ENCODE data around the gene MPC1.
"Not testable (repeated sequence)": the region's sequence is repeated elsewhere in the genome, so short reads cannot be mapped to it uniquely, and the experiment has no call there.

Gene MPC1

GRCh38 chr6:166406197-166406596 lies 23.5 kb upstream of the MPC1 start:
- H3K36me3 ChIP-seq (ENCODE audit: control insufficient read depth, insufficient read depth, low read length), result no peaks in the 10 kb centered on the region
- peaks cover 3% of the 10 kb centered on the region for H3K4me1 ChIP-seq (ENCODE audit: control insufficient read depth, insufficient read depth, low read length, poor library complexity, severe bottlenecking)
- no peak overlapping the region for H3K4me3 ChIP-seq (ENCODE audit: extremely low read depth, insufficient read depth, low read length, poor library complexity, severe bottlenecking)
- no peak overlapping the region for H3K27ac ChIP-seq (ENCODE audit: low read depth, low read length, severe bottlenecking)
- 87 to 92% methylated on average over 12 of the region's 12 CpGs for WGBS, 2 experiments (ENCODE audit: insufficient coverage in 2 of 2)
- H3K9me3 ChIP-seq (ENCODE audit: control insufficient read depth, low read length), result no peaks in the 10 kb centered on the region

- H3K4me1 ChIP-seq (ENCODE audit: control insufficient read depth, insufficient read depth, low read length, poor library complexity, severe bottlenecking), result peaks cover 3% of the 10 kb centered on the region
- H3K4me3 ChIP-seq (ENCODE audit: extremely low read depth, insufficient read depth, low read length, poor library complexity, severe bottlenecking), result no peak overlapping the region
- no peaks in the 10 kb centered on the region for H3K36me3 ChIP-seq (ENCODE audit: control insufficient read depth, insufficient read depth, low read length)
- no peaks in the 10 kb centered on the region for H3K9me3 ChIP-seq (ENCODE audit: control insufficient read depth, low read length)
- 79 to 96% methylated on average over 4 of the region's 7 CpGs for WGBS, 2 experiments (ENCODE audit: insufficient coverage in 2 of 2)
- no peak overlapping the region for H3K27ac ChIP-seq (ENCODE audit: low read depth, low read length, severe bottlenecking)
Observed at GRCh38 chr6:166405386-166405785, 22.6 kb upstream of the MPC1 start.

GRCh38 chr6:166402582-166403277 lies 20.0 kb upstream of the MPC1 start:
- WGBS, 2 experiments (ENCODE audit: insufficient coverage in 2 of 2), result 86 to 96% methylated on average over 3 to 4 of the region's 6 CpGs
- H3K4me3 ChIP-seq (ENCODE audit: extremely low read depth, insufficient read depth, low read length, poor library complexity, severe bottlenecking), result no peak overlapping the region
- no peak overlapping the region for H3K27ac ChIP-seq (ENCODE audit: low read depth, low read length, severe bottlenecking)
- no peaks in the 10 kb centered on the region for H3K36me3 ChIP-seq (ENCODE audit: control insufficient read depth, insufficient read depth, low read length)
- H3K4me1 ChIP-seq (ENCODE audit: control insufficient read depth, insufficient read depth, low read length, poor library complexity, severe bottlenecking), result peaks cover 3% of the 10 kb centered on the region
- no peaks in the 10 kb centered on the region for H3K9me3 ChIP-seq (ENCODE audit: control insufficient read depth, low read length)

- H3K9me3 ChIP-seq (ENCODE audit: control insufficient read depth, low read length); H3K36me3 ChIP-seq (ENCODE audit: control insufficient read depth, insufficient read depth, low read length); H3K27ac ChIP-seq (ENCODE audit: low read depth, low read length, severe bottlenecking); H3K4me3 ChIP-seq (ENCODE audit: extremely low read depth, insufficient read depth, low read length, poor library complexity, severe bottlenecking); H3K4me1 ChIP-seq (ENCODE audit: control insufficient read depth, insufficient read depth, low read length, poor library complexity, severe bottlenecking): not testable (repeated sequence)
- WGBS, 2 experiments (ENCODE audit: insufficient coverage in 2 of 2), result 39 to 41% methylated on average over 11 to 12 of the region's 16 CpGs
Observed at GRCh38 chr6:166400649-166401250, 18.0 kb upstream of the MPC1 start.

GRCh38 chr6:166400181-166400580 lies 17.4 kb upstream of the MPC1 start:
- Histone ChIP-seq H3K4me3 (ENCODE audit: extremely low read depth, insufficient read depth, low read length, poor library complexity, severe bottlenecking) (no peak overlapping the region), H3K36me3 (ENCODE audit: control insufficient read depth, insufficient read depth, low read length) (no peaks in the 10 kb centered on the region), H3K9me3 (ENCODE audit: control insufficient read depth, low read length) (no peaks in the 10 kb centered on the region), H3K27ac (ENCODE audit: low read depth, low read length, severe bottlenecking) (no peak overlapping the region), H3K4me1 (ENCODE audit: control insufficient read depth, insufficient read depth, low read length, poor library complexity, severe bottlenecking) (peaks cover 3% of the 10 kb centered on the region)
- 100% methylated on average over 1 of the region's 2 CpGs for WGBS, 2 experiments (ENCODE audit: insufficient coverage in 2 of 2)

GRCh38 chr6:166398348-166398747 lies 15.6 kb upstream of the MPC1 start:
- Histone ChIP-seq H3K4me1 (ENCODE audit: control insufficient read depth, insufficient read depth, low read length, poor library complexity, severe bottlenecking) (peaks cover 3% of the 10 kb centered on the region), H3K4me3 (ENCODE audit: extremely low read depth, insufficient read depth, low read length, poor library complexity, severe bottlenecking) (no peak overlapping the region), H3K36me3 (ENCODE audit: control insufficient read depth, insufficient read depth, low read length) (no peaks in the 10 kb centered on the region), H3K27ac (ENCODE audit: low read depth, low read length, severe bottlenecking) (no peak overlapping the region), H3K9me3 (ENCODE audit: control insufficient read depth, low read length) (no peaks in the 10 kb centered on the region)
- 96 to 100% methylated on average over 2 of the region's 3 CpGs for whole genome bisulfite sequencing, 2 experiments (ENCODE audit: insufficient coverage in 2 of 2)

GRCh38 chr6:166397849-166398248 lies 15.1 kb upstream of the MPC1 start:
- WGBS, 2 experiments (ENCODE audit: insufficient coverage in 2 of 2), result 95 to 98% methylated on average over 4 of the region's 4 CpGs
- H3K36me3 ChIP-seq (ENCODE audit: control insufficient read depth, insufficient read depth, low read length), result no peaks in the 10 kb centered on the region
- H3K4me1 ChIP-seq (ENCODE audit: control insufficient read depth, insufficient read depth, low read length, poor library complexity, severe bottlenecking), result peaks cover under 1% of the 10 kb centered on the region
- no peak overlapping the region for H3K4me3 ChIP-seq (ENCODE audit: extremely low read depth, insufficient read depth, low read length, poor library complexity, severe bottlenecking)
- no peaks in the 10 kb centered on the region for H3K9me3 ChIP-seq (ENCODE audit: control insufficient read depth, low read length)
- H3K27ac ChIP-seq (ENCODE audit: low read depth, low read length, severe bottlenecking), result no peak overlapping the region

- 90 to 94% methylated on average over 6 of the region's 6 CpGs for whole genome bisulfite sequencing, 2 experiments (ENCODE audit: insufficient coverage in 2 of 2)
- no peak overlapping the region for H3K4me3 ChIP-seq (ENCODE audit: extremely low read depth, insufficient read depth, low read length, poor library complexity, severe bottlenecking)
- no peaks in the 10 kb centered on the region for H3K9me3 ChIP-seq (ENCODE audit: control insufficient read depth, low read length)
- no peaks in the 10 kb centered on the region for H3K36me3 ChIP-seq (ENCODE audit: control insufficient read depth, insufficient read depth, low read length)
- no peaks in the 10 kb centered on the region for H3K4me1 ChIP-seq (ENCODE audit: control insufficient read depth, insufficient read depth, low read length, poor library complexity, severe bottlenecking)
- no peak overlapping the region for H3K27ac ChIP-seq (ENCODE audit: low read depth, low read length, severe bottlenecking)
Observed at GRCh38 chr6:166395778-166396177, 13.0 kb upstream of the MPC1 start.

GRCh38 chr6:166395351-166395750 lies 12.6 kb upstream of the MPC1 start:
- 93 to 100% methylated on average over 5 to 6 of the region's 6 CpGs for WGBS, 2 experiments (ENCODE audit: insufficient coverage in 2 of 2)
- H3K4me1 ChIP-seq (ENCODE audit: control insufficient read depth, insufficient read depth, low read length, poor library complexity, severe bottlenecking), result no peaks in the 10 kb centered on the region
- H3K36me3 ChIP-seq (ENCODE audit: control insufficient read depth, insufficient read depth, low read length), result no peaks in the 10 kb centered on the region
- no peaks in the 10 kb centered on the region for H3K9me3 ChIP-seq (ENCODE audit: control insufficient read depth, low read length)
- no peak overlapping the region for H3K4me3 ChIP-seq (ENCODE audit: extremely low read depth, insufficient read depth, low read length, poor library complexity, severe bottlenecking)
- no peak overlapping the region for H3K27ac ChIP-seq (ENCODE audit: low read depth, low read length, severe bottlenecking)

GRCh38 chr6:166394036-166394892 lies 11.5 kb upstream of the MPC1 start:
- whole genome bisulfite sequencing, 2 experiments (ENCODE audit: insufficient coverage in 2 of 2), result 84 to 88% methylated on average over 7 of the region's 10 CpGs
- H3K4me3 ChIP-seq (ENCODE audit: extremely low read depth, insufficient read depth, low read length, poor library complexity, severe bottlenecking), result no peak overlapping the region
- H3K36me3 ChIP-seq (ENCODE audit: control insufficient read depth, insufficient read depth, low read length), result no peaks in the 10 kb centered on the region
- no peak overlapping the region for H3K27ac ChIP-seq (ENCODE audit: low read depth, low read length, severe bottlenecking)
- H3K9me3 ChIP-seq (ENCODE audit: control insufficient read depth, low read length), result no peaks in the 10 kb centered on the region
- no peaks in the 10 kb centered on the region for H3K4me1 ChIP-seq (ENCODE audit: control insufficient read depth, insufficient read depth, low read length, poor library complexity, severe bottlenecking)

- WGBS, 2 experiments (ENCODE audit: insufficient coverage in 2 of 2), result 89 to 92% methylated on average over 23 to 27 of the region's 27 CpGs
- Histone ChIP-seq H3K27ac (ENCODE audit: low read depth, low read length, severe bottlenecking) (no peak overlapping the region), H3K4me1 (ENCODE audit: control insufficient read depth, insufficient read depth, low read length, poor library complexity, severe bottlenecking) (no peaks in the 10 kb centered on the region), H3K9me3 (ENCODE audit: control insufficient read depth, low read length) (no peaks in the 10 kb centered on the region), H3K36me3 (ENCODE audit: control insufficient read depth, insufficient read depth, low read length) (no peaks in the 10 kb centered on the region), H3K4me3 (ENCODE audit: extremely low read depth, insufficient read depth, low read length, poor library complexity, severe bottlenecking) (no peak overlapping the region)
Observed at GRCh38 chr6:166393535-166393823, 10.7 kb upstream of the MPC1 start.

Measured in mesodermal cell (in vitro differentiated cells).